Natural killer cell (primary cell): ENCODE results near the gene GATAD2A. TPM values are rescaled to one million over a fixed set of nuclear protein-coding genes. Genes with fewer than 3 reads are reported as not detected.

Source experiments
- ATAC-seq, 3 donors: fragments of 150-1000 bp in 2 of 3; fragments of 200-7000 bp in 1 of 3; cut with Tn5 transposase; 1 replicate in 1 of 3; 2 replicates in 2 of 3; pipeline ENCODE4 v1.10.0; 2021; ENCODE audit warnings: mild to moderate bottlenecking in 2 of 3, moderate library complexity in 2 of 3
- DNase-seq, 2 donors: peaks; one replicate each; pipeline versions ENCODE4 v3.0.0 to v3.0.0-alpha.2; 2013 to 2021; ENCODE audit warnings: mixed read lengths in 1 of 2
- H3K27ac ChIP-seq: one replicate; pipeline ENCODE4 v1.5.1; 2013; ENCODE audit warnings: mild to moderate bottlenecking, low read length
- H3K27me3 ChIP-seq: one replicate; pipeline ENCODE4 v1.6.1; 2013; ENCODE audit warnings: low read length; ENCODE audit not compliant: control insufficient read depth, insufficient read depth
- H3K36me3 ChIP-seq: one replicate; pipeline ENCODE4 v1.6.1; 2013; ENCODE audit warnings: low read length; ENCODE audit not compliant: control insufficient read depth, insufficient read depth
- H3K4me1 ChIP-seq: one replicate; pipeline ENCODE4 v1.6.1; 2013; ENCODE audit warnings: low read length; ENCODE audit not compliant: control insufficient read depth, insufficient read depth
- H3K4me3 ChIP-seq: one replicate; pipeline ENCODE4 v1.5.1; 2013; ENCODE audit warnings: low read length
- H3K9me3 ChIP-seq: one replicate; pipeline ENCODE4 v1.6.1; 2013; ENCODE audit warnings: low read length; ENCODE audit not compliant: control insufficient read depth, insufficient read depth
- H3K27ac Mint-ChIP-seq, 2 donors: one replicate each; pipeline ENCODE4 v1.8.0; 2022; ENCODE audit warnings: mild to moderate bottlenecking in 2 of 2, mixed read lengths in 2 of 2, moderate library complexity in 1 of 2
- H3K27me3 Mint-ChIP-seq, 2 donors: one replicate each; pipeline ENCODE4 v1.8.0; 2022; ENCODE audit warnings: low read depth in 2 of 2, mixed read lengths in 2 of 2
- H3K36me3 Mint-ChIP-seq: one replicate; pipeline ENCODE4 v1.8.0; 2022; ENCODE audit warnings: mixed read lengths
- H3K4me1 Mint-ChIP-seq, 2 donors: one replicate each; pipeline ENCODE4 v1.8.0; 2022; ENCODE audit warnings: mixed read lengths in 2 of 2
- H3K4me3 Mint-ChIP-seq: one replicate; pipeline ENCODE4 v1.8.0; 2022; ENCODE audit warnings: mild to moderate bottlenecking, moderate library complexity, mixed read lengths
- H3K9me3 Mint-ChIP-seq, 2 donors: one replicate each; pipeline ENCODE4 v1.8.0; 2022; ENCODE audit warnings: mixed read lengths in 2 of 2
- WGBS: methylation state at CpG from one replicate; pipeline ENCODE4 v1.1.7; 2013; ENCODE audit warnings: missing lambda C conversion rate; ENCODE audit not compliant: insufficient coverage; 5-methylcytosine and 5-hydroxymethylcytosine counted together
- intact Hi-C: fragments of 100-400 bp; cut with micrococcal nuclease; formaldehyde crosslinking; loops from one replicate; pipeline ENCODE4 v1.14.2; 2022
- total RNA-seq, 4 donors: library from RNA; stranded (reverse); fragments of 120-200 nt in 1 of 4; gene quantifications; one replicate each; pipeline versions ENCODE4 v1.2.3 to v1.2.4, GENCODE V29; 2013 to 2022
- TF ChIP-seq, protein P1 (sequence below): fragments of 200-600 bp; IDR thresholded peaks from one replicate; pipeline ENCODE4 v1.8.0; 2022; ENCODE audit warnings: antibody characterized with exemption

GATAD2A gene
- total RNA-seq, 3 donors from 2014 or later (not counting 1 experiment from before 2014, with no cell fraction given), result 209 to 232 (median 230) TPM

- Histone ChIP-seq H3K4me3 (no peak overlapping the region), H3K27me3 (no peaks in the 10 kb centered on the region), H3K27ac (no peak overlapping the region), H3K4me1 (no peaks in the 10 kb centered on the region), H3K9me3 (no peaks in the 10 kb centered on the region), H3K36me3 (no peaks in the 10 kb centered on the region)
- Mint-ChIP-seq H3K9me3 (no peaks in the 10 kb centered on the region), H3K36me3 (no peaks in the 10 kb centered on the region), H3K27me3 (peaks cover 0 to 4% of the 10 kb centered on the region in 2 donors), H3K27ac (no peak overlapping the region), H3K4me1 (no peaks in the 10 kb centered on the region), H3K4me3 (no peak overlapping the region)
- DNase-seq, result no peak
- no peak for ATAC-seq
- TF ChIP-seq, protein P1, sequence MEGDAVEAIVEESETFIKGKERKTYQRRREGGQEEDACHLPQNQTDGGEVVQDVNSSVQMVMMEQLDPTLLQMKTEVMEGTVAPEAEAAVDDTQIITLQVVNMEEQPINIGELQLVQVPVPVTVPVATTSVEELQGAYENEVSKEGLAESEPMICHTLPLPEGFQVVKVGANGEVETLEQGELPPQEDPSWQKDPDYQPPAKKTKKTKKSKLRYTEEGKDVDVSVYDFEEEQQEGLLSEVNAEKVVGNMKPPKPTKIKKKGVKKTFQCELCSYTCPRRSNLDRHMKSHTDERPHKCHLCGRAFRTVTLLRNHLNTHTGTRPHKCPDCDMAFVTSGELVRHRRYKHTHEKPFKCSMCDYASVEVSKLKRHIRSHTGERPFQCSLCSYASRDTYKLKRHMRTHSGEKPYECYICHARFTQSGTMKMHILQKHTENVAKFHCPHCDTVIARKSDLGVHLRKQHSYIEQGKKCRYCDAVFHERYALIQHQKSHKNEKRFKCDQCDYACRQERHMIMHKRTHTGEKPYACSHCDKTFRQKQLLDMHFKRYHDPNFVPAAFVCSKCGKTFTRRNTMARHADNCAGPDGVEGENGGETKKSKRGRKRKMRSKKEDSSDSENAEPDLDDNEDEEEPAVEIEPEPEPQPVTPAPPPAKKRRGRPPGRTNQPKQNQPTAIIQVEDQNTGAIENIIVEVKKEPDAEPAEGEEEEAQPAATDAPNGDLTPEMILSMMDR, result no peak
- WGBS, result 57% methylated on average over 13 of the region's 13 CpGs
- intact Hi-C loops, result no loop called here
Measured at GRCh38 chr19:19548915-19549759, 143.7 kb downstream of the GATAD2A start.

- Mint-ChIP-seq H3K27ac (no peak overlapping the region), H3K4me1 (no peaks in the 10 kb centered on the region), H3K36me3 (no peaks in the 10 kb centered on the region), H3K4me3 (no peak overlapping the region), H3K27me3 (peaks cover 0 to 4% of the 10 kb centered on the region in 2 donors), H3K9me3 (no peaks in the 10 kb centered on the region)
- Histone ChIP-seq H3K4me3 (no peak overlapping the region), H3K27ac (no peak overlapping the region), H3K27me3 (no peaks in the 10 kb centered on the region), H3K36me3 (no peaks in the 10 kb centered on the region), H3K4me1 (peaks cover 6% of the 10 kb centered on the region), H3K9me3 (no peaks in the 10 kb centered on the region)
- TF ChIP-seq, protein P1, result no peak
- intact Hi-C loops, result no loop called here
- ATAC-seq (no peak), DNase-seq (no peak)
- WGBS, result 80% methylated on average over 23 of the region's 23 CpGs
Measured at GRCh38 chr19:19549804-19550464, 144.5 kb downstream of the GATAD2A start.

- peaks cover 6% of the 10 kb centered on the region for H3K4me1 ChIP-seq
- no peak overlapping the region for H3K27ac Mint-ChIP-seq
- no peak overlapping the region for H3K4me3 ChIP-seq
- H3K4me3 Mint-ChIP-seq, result no peak overlapping the region
- ATAC-seq (no peak), DNase-seq (no peak)
- WGBS, result 80% methylated on average over 8 of the region's 8 CpGs
- peaks cover 0 to 4% of the 10 kb centered on the region in 2 donors for H3K27me3 Mint-ChIP-seq
- no peaks in the 10 kb centered on the region for H3K27me3 ChIP-seq
- intact Hi-C loops, result no loop called here
- no peaks in the 10 kb centered on the region for H3K9me3 Mint-ChIP-seq
- H3K36me3 ChIP-seq, result no peaks in the 10 kb centered on the region
- H3K27ac ChIP-seq, result no peak overlapping the region
- H3K4me1 Mint-ChIP-seq, result no peaks in the 10 kb centered on the region
- TF ChIP-seq, protein P1, result no peak
- H3K9me3 ChIP-seq, result no peaks in the 10 kb centered on the region
- H3K36me3 Mint-ChIP-seq, result no peaks in the 10 kb centered on the region
Measured at GRCh38 chr19:19550485-19550929, 145.0 kb downstream of the GATAD2A start.
